GM06990 (cell line): ENCODE data around the gene UFC1.

Source experiments
- DNase-seq: peaks from one replicate; pipeline ENCODE4 v3.0.0-alpha.2; 2011; ENCODE audit not compliant: insufficient read length; ENCODE audit errors: extremely low read depth
- H3K27me3 ChIP-seq: replicated peaks from 2 replicates; pipeline ENCODE4 v1.6.0; 2011; ENCODE audit warnings: low read length; ENCODE audit not compliant: control insufficient read depth, insufficient read depth
- H3K36me3 ChIP-seq: 2 replicates; pipeline ENCODE4 v1.5.1; 2011; ENCODE audit warnings: low read length; ENCODE audit not compliant: control insufficient read depth, insufficient read depth
- H3K4me3 ChIP-seq: replicated peaks from 2 replicates; pipeline ENCODE4 v1.5.1; 2011; ENCODE audit warnings: low read depth, mild to moderate bottlenecking, control low read depth, low read length
- TF ChIP-seq, protein P1 (sequence below): IDR thresholded peaks from 2 replicates; pipeline ENCODE4 v1.5.1; 2011; ENCODE audit warnings: low read length, control low read depth, mild to moderate bottlenecking, inconsistent platforms; ENCODE audit not compliant: insufficient read depth, poor library complexity, severe bottlenecking

UFC1 gene

DNA sequence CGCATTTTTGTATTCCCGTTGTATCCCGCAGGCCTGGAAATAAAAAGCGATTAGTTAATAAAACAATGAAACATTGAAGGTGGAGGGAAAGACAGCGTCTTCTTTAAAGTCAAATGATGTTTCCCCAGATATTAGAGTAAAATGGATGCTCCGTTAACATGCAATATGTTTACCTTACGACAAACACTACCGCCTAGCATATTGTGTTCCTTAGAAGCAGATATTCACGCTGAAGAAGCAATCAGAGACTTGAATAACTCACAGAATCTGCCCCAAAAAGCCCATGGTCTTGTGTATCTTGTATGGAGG is 24.1 kb downstream of the UFC1 start:
- H3K27me3 ChIP-seq = no peaks in the 10 kb centered on the region
- DNase-seq = no peak
- H3K4me3 ChIP-seq = no peak overlapping the region
- peaks cover 15% of the 10 kb centered on the region for H3K36me3 ChIP-seq
- TF ChIP-seq, protein P1, sequence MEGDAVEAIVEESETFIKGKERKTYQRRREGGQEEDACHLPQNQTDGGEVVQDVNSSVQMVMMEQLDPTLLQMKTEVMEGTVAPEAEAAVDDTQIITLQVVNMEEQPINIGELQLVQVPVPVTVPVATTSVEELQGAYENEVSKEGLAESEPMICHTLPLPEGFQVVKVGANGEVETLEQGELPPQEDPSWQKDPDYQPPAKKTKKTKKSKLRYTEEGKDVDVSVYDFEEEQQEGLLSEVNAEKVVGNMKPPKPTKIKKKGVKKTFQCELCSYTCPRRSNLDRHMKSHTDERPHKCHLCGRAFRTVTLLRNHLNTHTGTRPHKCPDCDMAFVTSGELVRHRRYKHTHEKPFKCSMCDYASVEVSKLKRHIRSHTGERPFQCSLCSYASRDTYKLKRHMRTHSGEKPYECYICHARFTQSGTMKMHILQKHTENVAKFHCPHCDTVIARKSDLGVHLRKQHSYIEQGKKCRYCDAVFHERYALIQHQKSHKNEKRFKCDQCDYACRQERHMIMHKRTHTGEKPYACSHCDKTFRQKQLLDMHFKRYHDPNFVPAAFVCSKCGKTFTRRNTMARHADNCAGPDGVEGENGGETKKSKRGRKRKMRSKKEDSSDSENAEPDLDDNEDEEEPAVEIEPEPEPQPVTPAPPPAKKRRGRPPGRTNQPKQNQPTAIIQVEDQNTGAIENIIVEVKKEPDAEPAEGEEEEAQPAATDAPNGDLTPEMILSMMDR = no peak

- Histone ChIP-seq H3K4me3 (no peak overlapping the region), H3K27me3 (no peaks in the 10 kb centered on the region), H3K36me3 (peaks cover 4% of the 10 kb centered on the region; the same call in 1 of the 2 replicates)
- TF ChIP-seq, protein P1 = no peak
- DNase-seq = no peak
Observed at GRCh38 chr1:161179698-161180097, 25.9 kb downstream of the UFC1 start.

DNA sequence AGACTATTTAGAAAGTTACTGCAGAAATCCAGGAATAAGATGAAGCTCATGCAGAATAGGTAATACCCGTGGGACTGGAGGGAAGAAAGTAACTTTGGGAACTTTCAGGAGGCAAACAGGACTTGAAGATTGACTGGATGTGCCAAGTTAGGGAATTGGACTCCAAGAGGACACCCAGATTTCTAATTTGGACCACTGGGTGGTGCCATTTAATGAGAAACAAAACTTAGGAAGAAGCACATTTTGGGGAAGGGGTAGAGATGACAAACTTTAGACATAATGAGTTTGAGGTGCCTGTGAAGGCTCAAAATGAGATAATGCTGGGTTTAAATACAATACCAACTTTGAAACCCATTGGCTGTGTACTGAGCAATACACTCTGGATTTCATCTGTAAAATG is 26.9 kb downstream of the UFC1 start:
- Histone ChIP-seq H3K36me3 (no peaks in the 10 kb centered on the region), H3K27me3 (no peaks in the 10 kb centered on the region), H3K4me3 (no peak overlapping the region)
- no peak for DNase-seq
- TF ChIP-seq, protein P1 = peak; percentile 49

- DNase-seq = peak; percentile 48
- H3K36me3 ChIP-seq = no peaks in the 10 kb centered on the region
- no peaks in the 10 kb centered on the region for H3K27me3 ChIP-seq
- H3K4me3 ChIP-seq = no peak overlapping the region
- TF ChIP-seq, protein P1 = no peak
Observed at GRCh38 chr1:161182214-161182613, 28.4 kb downstream of the UFC1 start.

DNA sequence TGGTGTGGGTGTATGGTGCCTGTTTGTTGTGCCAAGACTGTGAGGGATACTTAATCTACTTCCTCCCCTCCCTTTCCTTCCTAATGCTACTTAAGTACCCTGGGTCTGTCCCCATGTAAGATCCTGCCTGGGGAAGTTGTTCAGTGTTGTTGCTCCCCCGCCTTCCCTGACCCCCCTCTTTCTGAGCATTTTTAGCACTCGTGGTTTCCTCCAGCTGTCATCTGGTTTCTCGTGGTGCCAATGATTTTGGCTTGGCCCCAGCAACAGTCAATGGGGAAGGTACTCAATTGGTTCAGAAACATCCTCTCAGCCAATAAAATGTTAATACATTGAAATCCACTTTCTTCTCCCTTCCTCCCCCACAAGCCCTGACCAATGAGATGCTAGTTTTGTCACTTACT is 31.5 kb downstream of the UFC1 start:
- TF ChIP-seq, protein P1 = no peak
- Histone ChIP-seq H3K27me3 (no peaks in the 10 kb centered on the region), H3K36me3 (no peaks in the 10 kb centered on the region), H3K4me3 (peak overlapping the region; percentile 15)
- peak; percentile 83 for DNase-seq

DNA sequence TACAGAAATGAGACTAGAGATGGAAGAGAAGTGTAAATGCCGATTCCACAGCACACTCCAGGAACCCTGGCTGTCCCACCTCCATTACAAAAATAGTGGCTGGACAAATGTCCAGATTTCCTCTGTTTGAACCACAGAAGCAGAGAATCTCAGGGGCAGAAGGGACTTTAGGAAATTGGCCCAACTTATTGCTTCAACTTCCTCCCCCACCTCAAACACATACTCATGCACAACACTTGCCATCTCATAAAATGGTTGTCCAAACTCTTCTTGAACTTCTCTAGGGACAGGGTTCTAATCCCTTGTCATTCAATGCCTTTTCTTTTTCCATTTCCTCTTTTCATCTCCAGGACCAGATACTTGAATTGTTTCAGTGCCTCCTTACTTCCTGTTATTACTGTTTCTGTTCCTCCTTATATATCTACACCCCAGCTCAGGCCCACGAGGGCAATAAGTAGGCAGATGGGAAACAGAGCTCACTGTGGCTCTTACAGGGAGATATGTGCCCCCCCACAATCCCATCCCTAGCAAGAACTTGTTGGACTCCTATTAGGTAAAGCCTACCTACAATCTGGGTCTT is 32.0 kb downstream of the UFC1 start:
- Histone ChIP-seq H3K4me3 (peak overlapping the region; percentile 19; the same call in 1 of the 2 replicates), H3K27me3 (no peaks in the 10 kb centered on the region), H3K36me3 (no peaks in the 10 kb centered on the region)
- DNase-seq = peak; percentile 79
- TF ChIP-seq, protein P1 = no peak
